ENCODE results near the gene SPATC1L.
A peak's percentile ranks its signal among the peaks of the same experiment; 100 is the strongest.

DNA sequence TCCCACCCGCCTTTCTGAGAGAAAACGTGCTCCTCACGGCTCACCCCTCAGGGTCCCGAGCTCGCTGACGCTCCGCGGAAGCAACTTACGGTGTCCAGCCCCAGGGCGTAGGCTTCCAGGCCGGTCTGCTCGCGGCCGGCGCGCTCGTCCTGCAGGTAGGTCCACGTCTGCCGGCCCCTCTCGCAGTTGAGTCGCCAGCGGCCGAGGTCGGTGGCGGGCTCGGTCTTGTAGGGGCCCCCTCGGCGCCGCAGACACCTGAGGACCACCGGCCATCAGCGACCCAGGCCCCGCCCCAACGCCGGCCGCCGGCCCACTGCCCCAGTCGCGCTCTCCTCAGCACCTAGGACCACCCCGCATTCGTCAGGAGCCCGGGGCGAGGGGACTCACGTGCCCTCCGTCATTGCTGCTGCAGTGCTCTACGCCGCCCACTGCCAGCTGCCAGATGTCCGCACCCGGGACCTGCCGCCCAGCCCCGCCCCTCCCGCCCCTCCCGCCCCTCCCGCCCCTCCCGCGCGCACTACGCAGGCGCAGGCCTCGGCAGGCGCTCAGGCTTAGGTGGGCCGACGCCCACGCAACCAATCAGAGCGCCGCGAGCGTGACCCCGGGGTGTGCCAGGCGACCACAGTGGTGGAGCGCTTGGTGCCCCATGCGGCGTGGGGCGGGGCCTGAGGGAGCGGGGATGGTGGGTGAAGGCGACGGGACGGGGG lies 44.2 kb upstream of the SPATC1L start, which contains the start of gene LSS:
- TF ChIP-seq, protein P1, sequence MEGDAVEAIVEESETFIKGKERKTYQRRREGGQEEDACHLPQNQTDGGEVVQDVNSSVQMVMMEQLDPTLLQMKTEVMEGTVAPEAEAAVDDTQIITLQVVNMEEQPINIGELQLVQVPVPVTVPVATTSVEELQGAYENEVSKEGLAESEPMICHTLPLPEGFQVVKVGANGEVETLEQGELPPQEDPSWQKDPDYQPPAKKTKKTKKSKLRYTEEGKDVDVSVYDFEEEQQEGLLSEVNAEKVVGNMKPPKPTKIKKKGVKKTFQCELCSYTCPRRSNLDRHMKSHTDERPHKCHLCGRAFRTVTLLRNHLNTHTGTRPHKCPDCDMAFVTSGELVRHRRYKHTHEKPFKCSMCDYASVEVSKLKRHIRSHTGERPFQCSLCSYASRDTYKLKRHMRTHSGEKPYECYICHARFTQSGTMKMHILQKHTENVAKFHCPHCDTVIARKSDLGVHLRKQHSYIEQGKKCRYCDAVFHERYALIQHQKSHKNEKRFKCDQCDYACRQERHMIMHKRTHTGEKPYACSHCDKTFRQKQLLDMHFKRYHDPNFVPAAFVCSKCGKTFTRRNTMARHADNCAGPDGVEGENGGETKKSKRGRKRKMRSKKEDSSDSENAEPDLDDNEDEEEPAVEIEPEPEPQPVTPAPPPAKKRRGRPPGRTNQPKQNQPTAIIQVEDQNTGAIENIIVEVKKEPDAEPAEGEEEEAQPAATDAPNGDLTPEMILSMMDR (IDR thresholded peaks at IDR 0.05; ENCODE audit: poor library complexity, severe bottlenecking): no peak
- TF ChIP-seq POLR2AphosphoS5 (IDR thresholded peaks at IDR 0.05): peak; percentile 50
